Fibroblast of peridontal ligament (primary cell): ENCODE results near the gene MUC3A.

Source experiments
- DNase-seq: peaks from one replicate; pipeline ENCODE4 v3.0.0-alpha.2; 2010; ENCODE audit errors: extremely low read depth

MUC3A gene

DNA sequence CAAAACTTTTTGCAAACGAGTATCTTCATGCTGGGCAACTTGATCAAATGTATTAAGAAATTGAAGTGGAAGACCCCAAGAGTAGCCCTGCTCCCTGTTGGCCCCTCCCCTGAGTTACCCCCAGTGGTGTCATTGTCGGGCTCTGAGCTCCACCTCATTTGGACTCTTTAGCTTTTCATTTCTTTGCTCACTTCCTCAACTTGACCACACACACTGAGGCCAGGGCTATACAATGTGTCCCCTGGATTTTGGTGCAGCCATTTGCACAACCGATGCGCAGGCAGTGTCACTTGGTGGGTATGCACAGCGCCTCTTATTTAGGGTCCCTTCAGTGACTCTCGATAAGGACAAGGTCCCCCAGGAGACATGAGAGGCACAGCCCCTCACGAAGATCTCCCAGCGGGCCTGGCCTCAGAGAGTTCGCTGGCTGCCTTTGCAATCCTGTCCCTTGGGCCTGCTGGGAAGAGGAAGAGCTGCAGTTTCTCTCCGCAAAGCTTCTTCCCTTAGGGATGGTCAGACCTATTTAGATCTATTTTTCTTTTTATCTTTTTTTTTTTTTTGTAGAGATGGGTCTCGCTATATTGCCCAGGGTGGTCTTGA, 2.5 kb upstream of the MUC3A start:
- no peak for DNase-seq

DNA sequence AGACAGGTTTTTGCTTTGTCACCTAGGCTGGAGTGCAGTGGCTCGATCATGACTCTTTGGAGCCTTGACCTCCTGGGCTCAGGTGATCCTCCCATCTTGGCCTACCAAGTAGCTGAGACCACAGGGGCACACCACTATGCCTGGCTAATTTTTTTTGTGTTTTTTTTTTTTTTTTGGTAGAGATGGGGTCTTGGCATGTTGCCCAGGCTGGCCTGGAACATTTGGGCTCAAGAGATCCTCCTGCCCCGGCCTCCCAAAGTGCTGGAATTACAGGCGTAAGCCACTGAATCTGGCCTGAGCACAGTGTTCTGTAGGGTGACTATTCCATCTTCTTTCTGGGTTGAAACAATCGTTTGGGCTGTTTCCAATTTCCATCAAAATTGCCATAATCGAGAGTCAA, 1.5 kb upstream of the MUC3A start:
- no peak for DNase-seq

DNA sequence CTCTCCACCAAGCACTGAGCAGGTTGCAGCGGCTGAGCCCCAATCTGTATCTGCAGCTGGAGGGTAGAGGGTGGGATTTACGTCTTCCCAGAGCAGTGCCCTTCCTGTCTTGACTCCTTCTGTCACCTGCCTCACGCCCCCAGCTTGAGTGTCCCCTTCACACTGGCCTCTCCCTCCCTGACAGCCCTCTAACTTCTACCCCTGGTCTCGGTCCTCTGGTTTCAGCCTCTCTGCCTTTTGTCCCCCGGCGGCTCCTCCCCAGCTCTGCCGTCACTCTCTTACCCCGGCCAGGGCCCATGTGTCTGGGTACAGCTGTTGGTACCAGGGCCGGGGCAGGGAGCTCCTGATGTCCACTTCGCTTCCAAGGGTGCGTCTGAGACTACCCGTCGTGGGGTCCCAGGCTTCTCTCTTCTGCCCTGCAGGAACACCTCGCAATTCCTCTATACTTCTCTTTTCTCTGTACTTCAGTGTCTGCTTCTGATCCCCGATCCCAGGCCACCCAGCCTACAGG, 654 bp downstream of the MUC3A start:
- no peak for DNase-seq

DNA sequence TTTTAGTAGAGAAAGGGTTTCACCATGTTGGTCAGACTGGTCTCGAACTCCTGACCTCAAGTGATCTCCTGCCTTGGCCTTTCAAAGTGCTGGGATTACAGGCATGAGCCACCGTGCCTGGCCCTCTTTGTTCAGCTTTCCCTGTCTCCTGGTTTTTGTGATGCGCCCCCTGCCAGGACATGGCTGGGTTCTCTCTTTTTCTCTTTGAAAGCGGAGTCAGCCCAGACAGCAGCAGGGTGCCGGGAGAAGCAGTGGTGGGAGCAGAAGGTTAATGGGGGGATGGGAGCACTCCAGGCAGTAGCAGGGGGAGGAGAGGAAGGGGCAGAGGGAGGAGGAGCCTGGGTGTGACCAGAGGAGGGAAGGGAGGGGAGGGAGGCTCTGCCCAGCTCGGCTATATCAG, 1.8 kb downstream of the MUC3A start:
- DNase-seq, result no peak

DNA sequence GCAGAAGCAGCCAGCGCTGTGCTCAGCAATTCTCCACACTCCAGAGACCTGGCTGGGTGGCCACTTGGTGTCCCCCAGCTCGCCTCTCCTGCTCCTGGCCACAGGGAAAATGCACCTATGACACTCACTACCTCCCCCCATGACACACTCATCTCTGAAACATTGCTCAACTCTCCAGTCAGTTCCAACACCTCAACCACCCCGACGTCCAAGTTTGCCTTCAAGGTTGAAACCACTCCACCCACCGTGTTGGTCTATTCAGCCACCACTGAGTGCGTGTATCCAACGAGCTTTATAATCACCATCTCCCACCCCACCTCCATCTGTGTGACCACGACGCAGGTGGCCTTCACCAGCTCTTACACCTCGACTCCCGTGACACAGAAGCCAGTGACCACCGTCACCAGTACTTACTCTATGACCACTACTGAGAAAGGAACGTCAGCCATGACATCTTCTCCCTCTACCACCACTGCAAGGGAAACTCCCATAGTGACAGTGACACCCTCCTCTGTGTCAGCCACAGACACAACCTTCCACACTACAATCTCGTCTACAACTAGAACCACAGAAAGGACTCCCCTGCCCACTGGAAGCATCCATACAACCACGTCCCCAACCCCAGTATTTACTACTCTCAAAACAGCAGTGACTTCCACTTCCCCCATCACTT, 2.7 kb downstream of the MUC3A start:
- DNase-seq, result no peak

DNA sequence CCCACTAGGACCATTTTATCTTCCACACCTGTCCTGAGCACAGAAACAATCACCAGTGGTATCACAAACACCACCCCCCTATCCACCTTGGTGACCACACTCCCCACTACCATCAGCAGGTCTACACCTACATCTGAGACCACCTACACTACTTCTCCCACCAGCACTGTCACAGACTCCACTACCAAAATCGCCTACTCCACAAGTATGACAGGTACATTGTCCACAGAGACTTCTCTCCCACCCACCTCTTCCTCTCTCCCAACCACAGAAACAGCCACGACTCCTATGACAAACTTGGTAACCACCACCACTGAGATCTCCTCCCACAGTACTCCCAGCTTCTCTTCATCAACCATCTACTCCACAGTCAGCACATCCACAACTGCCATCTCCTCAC, 3.3 kb downstream of the MUC3A start:
- DNase-seq, result no peak

DNA sequence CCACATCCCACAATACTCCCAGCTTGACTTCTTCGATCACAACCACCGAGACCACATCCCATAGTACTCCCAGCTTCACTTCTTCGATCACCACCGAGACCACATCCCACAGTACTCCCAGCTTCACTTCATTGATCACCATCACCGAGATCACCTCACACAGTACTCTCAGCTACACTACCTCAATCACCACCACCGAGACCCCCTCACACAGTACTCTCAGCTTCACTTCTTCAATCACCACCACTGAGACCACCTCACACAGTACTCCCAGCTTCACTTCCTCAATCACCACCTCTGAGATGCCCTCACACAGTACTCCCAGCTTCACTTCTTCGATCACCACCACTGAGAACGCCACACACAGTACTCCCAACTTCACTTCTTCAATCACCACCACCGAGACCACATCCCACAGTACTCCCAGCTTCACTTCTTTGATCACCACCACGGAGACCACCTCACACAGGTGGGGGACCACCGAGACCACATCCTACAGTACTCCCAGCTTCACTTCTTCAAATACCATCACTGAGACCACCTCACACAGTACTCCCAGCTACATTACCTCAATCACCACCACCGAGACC, 8.6 kb downstream of the MUC3A start:
- DNase-seq, result no peak

DNA sequence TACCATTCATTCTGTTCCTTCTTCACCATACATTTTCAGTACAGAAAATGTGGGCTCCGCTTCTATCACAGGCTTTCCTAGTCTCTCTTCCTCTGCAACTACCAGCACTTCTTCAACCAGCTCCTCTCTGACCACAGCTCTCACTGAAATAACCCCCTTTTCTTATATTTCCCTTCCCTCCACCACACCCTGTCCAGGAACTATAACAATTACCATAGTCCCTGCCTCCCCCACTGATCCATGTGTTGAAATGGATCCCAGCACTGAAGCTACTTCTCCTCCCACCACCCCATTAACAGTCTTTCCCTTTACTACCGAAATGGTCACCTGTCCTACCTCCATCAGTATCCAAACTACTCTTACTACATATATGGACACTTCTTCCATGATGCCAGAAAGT, 10.6 kb downstream of the MUC3A start:
- no peak for DNase-seq

DNA sequence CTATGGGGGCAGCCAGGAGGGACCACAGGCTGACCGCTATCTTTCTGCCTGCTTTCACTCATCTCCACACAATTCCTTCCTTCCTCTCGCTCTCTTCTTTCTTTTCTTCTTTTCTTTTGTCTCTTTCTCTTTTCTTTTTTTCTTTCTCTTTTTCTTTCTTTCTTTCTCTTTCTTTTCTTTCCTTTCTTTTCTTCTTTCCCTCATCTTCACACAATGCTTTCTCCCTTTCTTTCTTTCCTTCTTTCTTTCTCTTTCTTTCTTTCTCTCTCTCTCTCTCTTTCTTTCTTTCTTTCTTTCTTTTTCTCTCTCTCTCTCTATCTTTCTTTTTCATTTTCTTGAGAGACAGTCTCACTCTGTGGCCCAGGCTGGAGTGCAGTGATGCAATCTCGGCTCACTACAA, 13.2 kb downstream of the MUC3A start:
- DNase-seq, result no peak

DNA sequence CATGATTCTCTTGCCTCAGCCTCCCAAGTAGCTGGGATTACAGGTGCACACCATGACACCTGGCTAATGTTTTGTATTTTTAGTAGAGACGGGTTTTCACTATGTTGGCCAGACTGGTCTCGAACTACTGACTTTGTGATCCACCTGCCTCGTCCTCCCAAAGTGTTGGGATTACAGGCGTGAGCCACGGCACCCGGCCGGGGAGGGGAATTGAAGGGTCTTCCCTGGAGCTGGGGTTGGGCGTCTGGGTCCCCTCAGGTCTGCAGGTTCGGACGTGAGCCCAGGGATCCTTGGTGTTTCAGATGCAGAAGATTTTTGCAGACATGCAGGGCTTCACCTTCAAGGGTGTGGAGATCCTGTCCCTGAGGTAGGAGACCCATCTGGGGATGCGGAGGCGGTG, 14.1 kb downstream of the MUC3A start:
- no peak for DNase-seq

DNA sequence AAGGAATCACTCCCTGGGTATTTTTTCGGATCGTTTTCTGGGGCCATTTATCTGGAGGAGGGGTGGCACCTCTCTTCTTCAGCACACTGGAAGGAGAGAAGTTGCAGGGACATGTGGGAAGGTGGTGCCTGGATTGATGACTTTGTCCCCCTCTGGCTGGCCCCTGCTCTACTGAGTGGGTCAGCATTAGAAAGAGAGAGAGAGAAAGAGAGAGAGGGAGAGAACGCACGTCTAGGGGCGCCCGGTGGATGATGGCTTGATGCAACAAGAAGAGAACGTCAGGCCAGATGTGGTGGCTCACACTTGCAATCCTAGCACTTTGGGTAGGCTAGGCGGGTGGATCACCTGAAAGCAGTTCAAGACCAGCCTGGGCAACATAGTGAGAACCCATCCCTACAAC, 14.5 kb downstream of the MUC3A start:
- no peak for DNase-seq

DNA sequence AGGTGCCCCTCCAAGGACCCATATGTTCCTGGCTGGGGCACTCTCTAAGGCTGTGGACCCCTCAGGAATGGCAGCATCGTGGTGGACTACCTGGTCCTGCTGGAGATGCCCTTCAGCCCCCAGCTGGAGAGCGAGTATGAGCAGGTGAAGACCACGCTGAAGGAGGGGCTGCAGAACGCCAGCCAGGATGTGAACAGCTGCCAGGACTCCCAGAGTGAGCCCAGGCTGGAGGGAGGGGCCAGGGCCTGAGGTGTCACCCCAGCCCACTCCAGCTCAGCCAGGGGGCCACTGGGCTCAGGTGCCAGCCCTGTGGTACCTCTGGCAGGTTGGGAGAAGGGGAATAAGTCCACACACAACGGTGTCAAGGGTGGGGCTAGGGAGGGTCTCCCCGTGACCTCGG, 15.3 kb downstream of the MUC3A start:
- DNase-seq, result no peak

DNA sequence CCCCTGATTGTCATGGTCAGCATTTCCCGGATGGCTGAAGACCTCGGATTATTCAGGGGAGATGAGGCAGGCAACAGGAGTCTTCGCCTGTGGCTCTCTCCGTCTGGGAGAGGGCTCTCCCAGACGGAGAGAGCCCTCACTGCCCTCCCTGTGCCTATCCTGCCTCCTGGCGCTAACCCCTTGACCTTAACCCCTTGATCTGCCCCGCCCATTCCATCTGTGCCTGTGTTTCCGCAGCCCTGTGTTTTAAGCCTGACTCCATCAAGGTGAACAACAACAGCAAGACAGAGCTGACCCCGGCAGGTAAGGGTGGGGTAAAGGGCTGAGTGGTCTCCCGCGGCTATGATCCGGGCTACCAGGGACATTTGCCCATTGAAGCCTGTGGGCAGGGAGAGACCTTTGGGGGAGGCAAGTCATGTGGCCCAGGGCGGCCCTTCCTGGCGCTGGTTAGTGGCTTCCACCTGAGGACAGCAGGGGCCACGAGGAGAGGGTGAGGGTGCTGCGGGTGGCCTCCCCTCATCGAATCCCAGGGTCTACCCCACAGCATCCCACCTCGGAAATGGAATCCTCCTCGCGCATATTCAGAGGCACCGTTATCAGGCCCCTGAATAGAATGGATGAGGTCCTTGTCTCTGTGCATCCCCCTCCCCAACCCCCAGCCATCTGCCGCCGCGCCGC, 15.8 kb downstream of the MUC3A start:
- DNase-seq, result no peak

DNA sequence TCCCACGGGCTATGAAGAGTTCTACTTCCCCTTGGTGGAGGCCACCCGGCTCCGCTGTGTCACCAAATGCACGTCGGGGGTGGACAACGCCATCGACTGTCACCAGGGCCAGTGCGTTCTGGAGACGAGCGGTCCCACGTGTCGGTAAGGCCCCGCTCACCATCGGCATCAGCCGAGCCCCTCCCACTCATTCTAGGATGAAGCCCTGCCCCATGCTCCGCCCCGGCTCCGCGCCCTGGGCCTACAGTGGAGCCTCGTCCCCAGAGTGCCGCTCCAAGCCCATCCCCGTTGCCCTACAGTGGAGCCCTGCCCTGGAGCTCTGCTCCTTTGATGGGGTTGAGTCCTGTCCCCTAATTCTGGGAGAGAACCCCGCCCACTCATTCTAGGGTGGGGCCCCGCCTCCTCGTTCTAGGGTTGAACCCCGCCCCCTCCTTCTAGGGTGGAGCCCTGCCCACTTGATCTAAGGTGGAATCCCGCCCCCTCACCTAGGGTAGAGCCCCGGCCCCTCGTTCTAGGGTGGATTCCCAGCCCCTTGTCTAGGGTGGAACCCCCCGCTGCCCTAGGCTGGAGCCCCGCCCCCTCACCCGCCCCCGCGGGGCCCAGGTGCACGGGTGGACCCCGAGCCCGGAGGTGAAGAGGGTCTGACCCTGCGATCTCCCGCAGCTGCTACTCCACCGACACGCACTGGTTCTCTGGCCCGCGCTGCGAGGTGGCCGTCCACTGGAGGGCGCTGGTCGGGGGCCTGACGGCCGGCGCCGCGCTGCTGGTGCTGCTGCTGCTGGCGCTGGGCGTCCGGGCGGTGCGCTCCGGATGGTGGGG, 16.6 kb downstream of the MUC3A start:
- no peak for DNase-seq

DNA sequence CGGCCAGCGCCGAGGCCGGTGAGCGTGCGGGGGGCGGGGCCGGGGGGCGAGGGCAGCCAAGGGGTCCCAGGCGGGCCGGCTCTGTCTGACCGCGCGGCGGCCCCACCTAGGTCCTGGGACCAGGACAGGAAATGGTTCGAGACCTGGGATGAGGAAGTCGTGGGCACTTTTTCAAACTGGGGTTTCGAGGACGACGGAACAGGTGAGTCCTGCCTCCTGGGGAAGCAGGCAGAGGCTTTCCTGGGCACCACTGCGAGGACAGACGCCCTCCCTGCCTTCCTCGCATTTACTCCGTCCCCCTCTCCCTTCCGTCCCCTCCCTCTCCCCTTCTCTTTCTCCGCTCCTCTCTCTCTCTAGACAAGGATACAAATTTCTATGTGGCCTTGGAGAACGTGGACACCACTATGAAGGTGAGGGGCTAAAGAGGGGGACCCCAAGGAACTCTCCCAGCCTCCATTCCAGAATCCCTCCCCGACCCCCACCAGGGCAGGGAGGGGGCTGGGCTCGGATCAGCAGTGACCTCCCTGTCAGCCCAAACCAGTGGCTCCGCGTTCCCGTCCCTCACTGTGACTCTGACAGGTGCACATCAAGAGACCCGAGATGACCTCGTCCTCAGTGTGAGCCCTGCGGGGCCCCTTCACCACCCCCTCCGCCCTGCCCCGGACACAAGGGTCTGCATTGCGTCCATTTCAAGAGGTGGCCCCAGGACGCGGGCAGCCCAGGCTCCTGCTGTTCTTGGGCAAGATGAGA, 17.4 kb downstream of the MUC3A start:
- DNase-seq, result no peak

DNA sequence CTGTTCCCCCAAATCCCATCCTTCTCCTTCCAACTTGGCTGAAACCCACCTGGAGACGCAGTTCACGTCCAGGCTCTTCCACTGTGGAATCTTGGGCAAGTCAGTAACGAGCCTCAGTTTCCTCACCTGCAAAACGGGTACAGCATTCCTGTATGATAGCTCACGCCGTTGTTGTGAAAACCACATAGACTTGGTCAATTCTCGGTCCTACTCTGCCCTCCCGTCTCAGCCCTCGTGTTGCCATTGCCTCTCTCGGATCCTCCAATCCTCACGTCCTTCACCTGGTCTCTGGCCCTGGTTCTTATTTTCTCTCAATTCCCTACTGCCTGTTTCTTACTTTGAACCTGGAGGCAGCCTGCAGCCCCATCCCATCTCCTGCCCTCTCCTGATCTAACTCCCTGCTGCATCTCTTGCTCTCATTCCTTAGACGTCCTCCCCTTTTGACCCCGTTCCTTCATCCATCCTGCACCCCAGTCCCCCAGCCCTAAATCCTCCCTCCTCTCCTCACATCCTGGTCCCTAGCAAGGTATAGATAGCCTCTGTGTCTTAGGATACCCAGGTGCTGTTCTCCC, 18.0 kb downstream of the MUC3A start:
- no peak for DNase-seq

DNA sequence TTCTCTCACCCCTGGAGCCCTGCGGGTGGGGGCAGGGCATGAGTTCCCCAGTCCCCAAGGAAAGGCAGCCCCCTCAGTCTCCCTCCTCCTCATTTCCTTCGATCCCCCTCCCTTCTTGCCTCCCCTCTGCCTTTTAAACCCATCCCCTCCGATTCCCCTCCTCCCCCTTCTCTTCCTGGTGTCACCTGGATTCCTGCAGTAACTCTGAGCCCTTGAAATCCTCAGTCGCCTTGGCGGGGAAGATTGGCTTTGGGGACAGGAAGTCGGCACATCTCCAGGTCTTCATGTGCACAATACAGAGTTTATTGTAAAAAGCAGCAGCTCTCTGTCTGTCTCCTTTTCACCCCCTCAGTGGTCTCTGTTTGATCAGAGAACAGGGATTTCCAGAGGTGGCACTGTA, 18.7 kb downstream of the MUC3A start:
- no peak for DNase-seq

DNA sequence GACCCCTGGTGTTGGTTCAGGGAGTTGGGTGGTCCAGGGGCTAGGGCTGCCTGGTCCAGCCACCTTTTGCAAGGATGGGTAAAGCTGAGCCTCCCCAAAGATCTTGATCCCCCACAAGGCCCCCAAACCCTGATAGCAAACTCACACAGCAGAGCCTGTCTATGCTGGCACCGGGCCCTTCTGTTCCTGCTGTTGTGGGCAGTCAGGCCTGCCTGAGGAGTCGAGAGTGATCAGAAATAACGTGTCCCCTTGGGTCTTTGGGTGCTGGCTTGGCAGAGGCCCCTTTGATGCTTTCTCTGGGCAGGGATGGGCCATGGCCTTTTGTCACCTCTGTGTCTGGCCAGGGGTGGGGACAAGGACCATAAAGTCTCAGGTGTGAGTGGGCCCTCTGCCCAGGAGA, 19.3 kb downstream of the MUC3A start:
- no peak for DNase-seq

DNA sequence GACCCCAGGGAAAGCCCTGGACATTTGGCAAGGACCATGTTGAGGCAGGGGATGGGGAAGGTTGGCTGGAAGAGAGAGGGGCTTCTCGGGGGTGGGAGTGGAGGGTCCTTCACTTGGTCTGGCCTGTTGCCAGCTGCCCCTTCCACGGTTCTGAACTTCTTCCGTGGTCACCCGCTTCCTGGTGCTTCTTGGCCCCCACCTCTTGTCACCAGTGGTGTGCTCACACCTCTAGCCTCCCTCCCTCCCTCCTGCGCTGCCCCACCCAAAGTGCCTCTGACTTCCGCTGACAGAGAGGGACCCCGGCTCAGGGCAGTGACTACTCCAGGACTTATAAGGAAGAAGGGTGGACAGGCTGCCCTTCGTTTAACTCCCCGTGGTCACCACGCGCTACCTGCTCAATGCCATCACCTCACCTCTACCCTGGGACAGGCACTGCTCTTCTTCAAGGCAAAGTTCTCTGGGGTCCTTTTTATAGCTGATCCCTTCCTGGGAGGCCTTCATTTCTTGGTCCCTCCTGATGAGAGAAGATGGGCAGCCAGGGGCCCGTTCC, 19.8 kb downstream of the MUC3A start, which contains the start of gene MUC12:
TSS of gene MUC12 (plus strand) at position 500 of the 550 bp plus-strand sequence. CDS start 58 bp downstream, outside the sequence.
- DNase-seq, result no peak
